ENCODE data around the gene PTF1A. TPM values are rescaled to one million over a fixed set of nuclear protein-coding genes. Genes with fewer than 3 reads are reported as not detected.

Gene PTF1A
- total and polyA plus RNA-seq, 12 donors, result not detected

DNA sequence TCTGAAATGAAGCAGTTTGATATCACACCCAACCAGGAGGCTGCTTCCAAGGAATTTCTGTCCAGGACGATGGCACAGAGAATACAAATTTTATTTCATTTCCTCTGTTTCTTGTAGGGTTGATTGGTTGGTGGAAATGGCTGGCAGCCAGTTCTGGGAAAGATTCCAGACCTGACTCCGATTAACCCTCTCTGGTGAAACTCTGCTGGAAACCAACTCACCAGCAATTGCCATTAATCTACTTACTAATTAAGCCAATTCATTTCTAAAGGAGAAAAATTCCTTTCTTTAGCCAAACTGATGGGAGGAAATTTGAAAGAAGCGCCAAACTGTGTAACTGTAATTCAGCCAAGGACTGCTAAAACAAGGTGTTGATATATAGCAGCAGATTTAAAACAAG lies 10.7 kb downstream of the PTF1A start:
- DNase-seq (no peak), ATAC-seq (no peak)
- H3K9me3 ChIP-seq, result no peaks in the 10 kb centered on the region
- no peak overlapping the region for H3K27ac ChIP-seq
- 3 to 5% methylated on average over 3 of the region's 3 CpGs for WGBS, 2 donors
- TF ChIP-seq, protein P1, sequence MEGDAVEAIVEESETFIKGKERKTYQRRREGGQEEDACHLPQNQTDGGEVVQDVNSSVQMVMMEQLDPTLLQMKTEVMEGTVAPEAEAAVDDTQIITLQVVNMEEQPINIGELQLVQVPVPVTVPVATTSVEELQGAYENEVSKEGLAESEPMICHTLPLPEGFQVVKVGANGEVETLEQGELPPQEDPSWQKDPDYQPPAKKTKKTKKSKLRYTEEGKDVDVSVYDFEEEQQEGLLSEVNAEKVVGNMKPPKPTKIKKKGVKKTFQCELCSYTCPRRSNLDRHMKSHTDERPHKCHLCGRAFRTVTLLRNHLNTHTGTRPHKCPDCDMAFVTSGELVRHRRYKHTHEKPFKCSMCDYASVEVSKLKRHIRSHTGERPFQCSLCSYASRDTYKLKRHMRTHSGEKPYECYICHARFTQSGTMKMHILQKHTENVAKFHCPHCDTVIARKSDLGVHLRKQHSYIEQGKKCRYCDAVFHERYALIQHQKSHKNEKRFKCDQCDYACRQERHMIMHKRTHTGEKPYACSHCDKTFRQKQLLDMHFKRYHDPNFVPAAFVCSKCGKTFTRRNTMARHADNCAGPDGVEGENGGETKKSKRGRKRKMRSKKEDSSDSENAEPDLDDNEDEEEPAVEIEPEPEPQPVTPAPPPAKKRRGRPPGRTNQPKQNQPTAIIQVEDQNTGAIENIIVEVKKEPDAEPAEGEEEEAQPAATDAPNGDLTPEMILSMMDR (IDR thresholded peaks at IDR 0.05), result no peak
- no peak overlapping the region for H3K4me3 ChIP-seq
- H3K4me1 ChIP-seq, result peaks cover 0 to 10% (median 0%) of the 10 kb centered on the region in 9 donors
- intact Hi-C loops (cut with DNase I), result no loop called here
- H3K36me3 ChIP-seq, result no peaks in the 10 kb centered on the region
- peaks cover 4 to 92% (median 87%) of the 10 kb centered on the region in 7 donors for H3K27me3 ChIP-seq

DNA sequence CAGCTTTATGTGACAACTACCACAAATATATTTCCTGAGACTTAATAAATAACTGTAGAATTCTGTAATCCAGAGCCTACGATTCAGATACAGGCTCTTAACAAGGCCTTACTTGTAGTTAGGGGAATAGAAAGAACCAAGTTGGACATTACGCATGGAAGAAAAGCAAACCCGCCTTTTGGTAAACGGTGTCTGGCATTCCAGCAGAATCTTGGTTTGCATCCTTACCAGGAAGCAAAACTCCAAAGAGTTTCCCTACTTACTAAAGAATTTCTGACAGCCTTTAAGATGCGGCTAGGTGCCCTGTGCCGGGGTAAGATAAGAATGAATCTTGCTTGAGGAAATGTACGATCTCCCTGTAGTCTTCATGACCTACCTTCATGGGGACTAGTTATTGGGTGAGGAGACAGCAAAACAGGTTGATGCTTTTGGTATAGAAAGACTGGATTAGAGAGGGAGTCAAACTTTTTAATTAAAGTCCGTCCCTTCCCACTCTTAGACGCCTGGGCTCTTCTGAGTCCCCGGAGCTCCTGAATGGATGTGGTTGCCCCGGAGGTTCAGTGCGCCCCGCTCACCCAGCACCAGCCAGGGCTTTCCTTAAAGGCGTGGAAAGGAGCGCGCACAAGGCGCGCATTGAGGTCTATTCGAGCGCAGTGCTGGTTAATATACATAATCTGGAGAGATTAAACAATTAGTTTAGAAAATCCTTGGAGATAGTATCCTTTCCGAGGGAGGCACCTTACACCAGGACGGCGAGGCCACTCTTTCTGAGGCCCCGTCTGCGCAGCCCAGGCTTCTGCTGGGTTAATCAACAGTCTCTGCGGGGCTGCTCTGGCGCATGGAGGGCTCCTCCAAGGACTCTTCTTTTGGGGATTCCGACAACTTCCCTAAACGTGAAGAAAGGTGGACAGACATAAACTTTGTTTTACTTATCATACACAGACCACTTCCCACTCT lies 11.5 kb downstream of the PTF1A start:
- Histone ChIP-seq H3K27ac (no peak overlapping the region), H3K4me3 (no peak overlapping the region), H3K4me1 (peaks cover 0 to 10% (median 0%) of the 10 kb centered on the region in 9 donors), H3K9me3 (no peaks in the 10 kb centered on the region), H3K36me3 (no peaks in the 10 kb centered on the region), H3K27me3 (peaks cover 3 to 85% (median 78%) of the 10 kb centered on the region in 7 donors)
- intact Hi-C loops (cut with DNase I), result no loop called here
- no peak for ATAC-seq
- TF ChIP-seq, protein P1 (IDR thresholded peaks at IDR 0.05), result no peak
- 7 to 14% methylated on average over 29 of the region's 29 CpGs for WGBS, 2 donors
- DNase-seq, result no peak

DNA sequence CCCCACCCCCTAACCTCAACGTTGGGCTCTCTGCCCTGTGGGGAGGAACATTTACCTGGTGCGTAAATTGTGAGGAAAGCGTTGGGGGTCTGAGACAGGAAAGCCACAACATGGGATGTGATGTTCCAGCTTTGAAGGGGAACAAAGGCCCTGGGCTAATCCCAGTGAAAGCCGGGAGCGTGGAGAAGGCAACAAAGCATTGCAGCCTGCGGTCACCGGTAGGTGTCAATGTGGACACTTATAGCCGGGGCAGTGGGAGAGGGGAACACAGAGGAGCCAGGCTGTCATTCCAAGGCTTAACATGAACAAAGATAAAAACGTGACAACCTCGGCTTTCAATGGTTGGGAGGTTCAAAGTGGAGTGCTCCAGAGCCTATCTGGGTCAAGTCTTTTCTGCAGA lies 12.7 kb downstream of the PTF1A start:
- 4 to 5% methylated on average over 10 of the region's 10 CpGs for WGBS, 2 donors
- intact Hi-C loops (cut with DNase I), result no loop called here
- TF ChIP-seq, protein P1 (IDR thresholded peaks at IDR 0.05), result no peak
- ATAC-seq, result no peak
- no peaks in the 10 kb centered on the region for H3K4me1 ChIP-seq
- DNase-seq, result no peak
- no peak overlapping the region for H3K4me3 ChIP-seq
- peaks cover 0 to 81% (median 73%) of the 10 kb centered on the region in 7 donors for H3K27me3 ChIP-seq
- no peak overlapping the region for H3K27ac ChIP-seq
- H3K36me3 ChIP-seq, result no peaks in the 10 kb centered on the region
- H3K9me3 ChIP-seq, result no peaks in the 10 kb centered on the region

DNA sequence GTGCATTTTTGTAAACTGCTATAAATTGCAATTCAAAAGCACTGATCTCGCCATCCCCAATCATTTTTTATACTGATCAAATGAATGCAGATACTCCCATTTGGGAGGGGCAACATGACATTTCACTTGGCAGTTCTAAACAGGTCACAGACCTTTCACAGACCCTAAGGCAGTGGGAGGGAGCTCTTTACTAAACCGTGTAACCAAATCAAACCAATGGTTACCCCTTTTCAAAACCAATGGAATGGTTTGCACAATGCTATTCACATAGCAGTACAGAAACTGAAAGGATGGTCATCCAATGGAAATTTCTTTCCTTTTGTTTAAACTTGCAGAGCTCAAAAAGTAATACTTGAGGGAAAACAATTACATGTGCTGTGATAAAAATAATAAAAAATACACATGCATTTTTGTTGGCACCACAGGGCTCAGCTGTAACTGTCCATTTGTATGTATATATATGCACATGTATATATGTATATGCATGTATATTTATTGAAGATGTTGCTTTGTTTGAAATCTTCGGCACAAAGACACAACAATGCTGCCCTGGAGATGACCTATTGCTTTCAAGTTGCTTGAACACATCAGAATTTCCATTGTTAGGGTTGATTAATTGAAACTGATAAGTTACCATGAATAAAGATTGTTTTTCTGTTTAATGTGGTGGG lies 14.0 kb downstream of the PTF1A start:
- Histone ChIP-seq H3K4me1 (no peaks in the 10 kb centered on the region), H3K27ac (no peak overlapping the region), H3K9me3 (peaks cover 0 to 3% (median 0%) of the 10 kb centered on the region in 11 donors), H3K27me3 (peaks cover 0 to 80% (median 64%) of the 10 kb centered on the region in 7 donors), H3K36me3 (no peaks in the 10 kb centered on the region), H3K4me3 (no peak overlapping the region)
- DNase-seq (no peak), ATAC-seq (no peak)
- WGBS, 2 donors, result 40 to 41% methylated on average over 3 of the region's 3 CpGs
- TF ChIP-seq, protein P1 (IDR thresholded peaks at IDR 0.05), result no peak
- intact Hi-C loops (cut with DNase I), result no loop called here

Measured in heart right ventricle (tissue), 16 donors.